Left hindlimb (tissue), 1 donor: ENCODE results near the gene MGAT5B.
A peak's percentile ranks its signal among the peaks of the same experiment; 100 is the strongest.

Source experiments
- DNase-seq: peaks from one replicate; pipeline ENCODE4 v3.0.0-alpha.2; 2018

Gene MGAT5B

DNA sequence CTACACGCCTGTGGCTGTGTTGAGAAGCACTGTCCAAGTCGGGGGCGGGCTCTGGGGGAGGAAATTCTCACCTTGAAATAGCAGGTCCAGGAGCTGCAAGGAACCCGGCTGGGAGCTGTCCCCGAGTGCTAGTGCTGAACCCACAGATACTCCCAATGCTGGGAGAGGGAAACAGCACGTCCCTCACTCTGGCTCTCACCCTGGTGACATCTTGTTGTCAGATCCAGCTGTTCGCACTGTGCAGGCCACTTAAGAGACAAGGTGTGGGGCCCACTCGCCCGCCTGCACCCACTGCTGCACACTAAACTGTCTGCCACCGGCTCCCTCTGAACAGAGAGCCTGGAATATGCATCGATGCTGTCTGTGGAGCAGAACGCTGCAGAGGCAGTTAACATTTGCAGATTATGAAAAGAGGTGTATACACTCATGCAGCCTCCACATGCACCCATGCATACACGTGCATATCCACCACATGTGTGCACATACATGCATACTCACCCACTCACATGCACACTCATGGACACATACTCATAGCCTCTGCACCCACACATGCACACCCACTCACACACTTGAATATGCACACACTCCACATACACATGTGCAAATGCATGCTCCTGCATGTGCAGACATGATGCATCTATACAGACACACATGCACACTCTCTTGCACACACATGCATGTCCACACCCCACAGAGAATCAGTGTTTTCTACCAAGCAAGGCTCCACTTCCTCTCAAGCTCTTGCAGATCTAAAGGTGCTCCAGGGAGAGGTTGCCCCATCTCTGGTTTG lies 42.0 kb downstream of the MGAT5B start:
- DNase-seq: peak; percentile 72

GRCh38 chr17:76911299-76912017 lies 43.3 kb downstream of the MGAT5B start:
- no peak for DNase-seq

- no peak for DNase-seq
These were observed 44.4 kb downstream of the MGAT5B start for GRCh38 chr17:76912421-76913164.

DNA sequence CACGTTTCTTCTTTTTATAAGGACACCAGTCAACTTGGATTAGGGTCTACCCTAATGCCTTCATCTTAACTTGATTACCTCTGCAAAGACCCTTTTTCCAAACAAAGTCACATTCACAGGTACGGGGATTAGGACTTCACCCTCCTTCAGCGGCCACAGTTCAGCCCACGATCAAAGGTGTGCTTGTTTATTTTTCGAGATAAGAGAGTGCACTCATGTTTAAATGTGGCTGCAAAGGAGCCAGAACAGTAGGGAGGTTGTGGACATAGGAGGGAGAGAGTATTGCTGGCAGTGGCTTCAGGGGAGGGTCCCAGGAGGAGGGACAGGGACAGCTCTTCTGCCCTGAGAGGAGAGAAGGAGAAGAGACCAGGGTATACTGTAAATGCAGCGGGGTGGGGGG lies 46.7 kb downstream of the MGAT5B start:
- no peak for DNase-seq

DNA sequence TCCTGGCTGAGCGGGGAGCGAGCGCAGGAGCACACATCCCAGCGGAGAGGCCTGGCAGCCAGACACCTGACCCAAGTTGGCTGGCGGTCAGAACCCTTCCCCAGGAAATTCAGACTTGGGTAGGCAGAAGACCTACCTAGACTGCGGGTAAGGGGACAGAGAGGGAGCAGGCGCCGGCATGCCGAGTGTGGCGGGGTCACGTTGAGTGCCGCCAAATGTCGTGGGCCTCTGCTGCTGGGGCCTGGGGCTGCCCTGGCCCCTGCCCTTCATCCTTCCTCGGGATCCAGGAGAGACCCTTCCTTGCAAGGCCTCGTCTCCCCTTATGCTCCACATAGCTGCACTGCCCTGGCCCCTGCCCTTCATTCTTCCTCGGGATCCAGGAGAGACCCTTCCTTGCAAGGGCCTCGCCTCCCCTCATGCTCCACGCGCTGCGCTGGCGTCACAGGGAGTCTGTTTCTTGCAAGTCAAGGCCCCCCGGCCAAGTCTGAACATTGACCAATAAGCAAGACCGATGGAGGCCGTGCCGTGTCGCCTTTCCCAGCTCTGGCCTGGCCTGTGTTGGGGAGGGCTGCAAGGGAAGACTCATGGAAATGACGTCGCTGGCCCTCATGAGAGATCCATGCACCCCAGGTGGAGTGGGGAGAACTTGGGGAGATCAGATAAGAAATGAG lies 47.8 kb downstream of the MGAT5B start:
- DNase-seq: no peak

GRCh38 chr17:76917829-76918228 lies 49.6 kb downstream of the MGAT5B start:
- DNase-seq: no peak

DNA sequence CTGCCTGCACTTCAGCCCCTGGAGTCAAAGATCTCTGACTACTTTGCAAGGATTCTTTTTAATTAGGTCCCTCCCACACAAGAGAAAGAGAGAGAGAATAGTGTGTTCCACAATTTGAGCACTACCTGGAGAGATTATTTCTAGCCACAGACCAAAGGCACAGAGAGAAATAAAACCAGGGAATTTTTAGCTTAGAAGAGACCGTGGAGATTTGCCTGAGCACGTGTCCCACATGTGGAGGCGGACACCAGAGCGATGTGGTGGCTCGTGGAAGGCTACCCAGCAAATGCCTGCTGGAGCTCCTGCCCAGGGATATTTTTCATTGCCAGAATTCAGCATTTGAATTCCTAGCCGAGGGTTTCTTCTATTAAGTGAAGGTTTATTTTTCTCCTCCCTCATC lies 50.6 kb downstream of the MGAT5B start:
- DNase-seq: no peak

GRCh38 chr17:76920364-76921139 lies 52.3 kb downstream of the MGAT5B start:
- DNase-seq: no peak

- no peak for DNase-seq
These were observed 53.3 kb downstream of the MGAT5B start for GRCh38 chr17:76921340-76922036.

GRCh38 chr17:76922084-76922483 lies 53.9 kb downstream of the MGAT5B start:
- DNase-seq: no peak

DNA sequence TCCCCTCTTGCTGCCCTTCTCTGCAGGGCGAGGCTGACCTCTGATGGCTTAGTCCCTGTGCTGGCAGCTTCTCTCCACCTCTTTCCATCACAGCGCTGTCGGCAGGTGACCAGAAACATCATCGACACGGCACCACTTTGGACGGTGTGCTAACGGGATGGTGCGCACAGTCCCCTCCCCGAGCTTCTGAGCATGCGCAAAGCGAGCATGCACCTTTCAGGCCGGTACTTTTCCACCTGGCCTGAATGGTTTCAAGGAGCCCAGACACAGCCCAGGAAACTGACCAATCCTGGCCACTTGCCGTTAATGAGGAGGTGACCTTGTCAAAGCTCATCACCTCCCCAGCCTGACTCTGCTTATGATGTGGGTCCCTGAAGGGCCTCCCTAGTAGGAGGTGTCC lies 54.8 kb downstream of the MGAT5B start:
- no peak for DNase-seq

DNA sequence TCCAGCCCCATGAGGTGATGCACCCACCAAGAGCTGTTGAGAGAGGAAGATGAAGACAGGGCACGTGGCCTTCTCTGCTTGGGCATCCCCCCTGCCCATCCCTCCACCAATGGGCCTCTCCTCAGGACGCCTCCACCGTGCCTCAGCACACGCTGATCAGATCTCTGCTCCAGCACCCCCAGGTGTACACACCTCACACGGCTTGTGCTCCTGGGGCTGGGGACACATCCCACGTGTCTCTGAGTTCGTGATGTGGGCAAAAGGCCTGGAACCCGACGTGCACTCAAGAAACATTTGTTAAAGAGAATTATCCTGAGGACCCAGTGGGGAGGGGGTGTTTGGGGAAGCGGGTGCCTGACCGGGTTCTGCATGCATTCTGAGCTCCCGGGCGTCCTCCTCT lies 55.3 kb downstream of the MGAT5B start:
- no peak for DNase-seq

- no peak for DNase-seq
These were observed 56.4 kb downstream of the MGAT5B start for GRCh38 chr17:76924345-76925342.

DNA sequence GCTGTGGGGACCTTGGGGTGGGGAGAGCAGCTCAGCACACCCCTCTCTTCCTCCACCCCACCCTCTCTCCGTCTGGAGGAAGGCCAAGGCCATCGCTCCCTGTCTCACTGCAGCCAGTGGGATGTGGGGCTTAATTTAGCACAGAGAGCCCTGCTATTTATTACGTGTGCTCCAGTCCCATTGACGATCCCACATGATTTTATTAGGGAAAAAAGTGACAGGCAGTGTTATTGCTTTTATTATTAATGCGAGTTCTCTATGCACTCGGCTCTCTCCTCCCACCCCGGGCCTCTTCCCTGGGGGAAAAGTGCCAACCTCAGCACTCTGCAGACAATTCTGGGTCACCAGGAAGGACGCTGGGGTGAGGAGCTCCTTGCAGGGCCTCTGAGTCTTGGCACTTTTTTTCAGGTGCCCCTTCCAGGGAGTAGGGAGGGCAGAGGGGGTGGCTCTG lies 57.3 kb downstream of the MGAT5B start:
- DNase-seq: no peak

GRCh38 chr17:76926237-76926866 lies 58.1 kb downstream of the MGAT5B start:
- no peak for DNase-seq

DNA sequence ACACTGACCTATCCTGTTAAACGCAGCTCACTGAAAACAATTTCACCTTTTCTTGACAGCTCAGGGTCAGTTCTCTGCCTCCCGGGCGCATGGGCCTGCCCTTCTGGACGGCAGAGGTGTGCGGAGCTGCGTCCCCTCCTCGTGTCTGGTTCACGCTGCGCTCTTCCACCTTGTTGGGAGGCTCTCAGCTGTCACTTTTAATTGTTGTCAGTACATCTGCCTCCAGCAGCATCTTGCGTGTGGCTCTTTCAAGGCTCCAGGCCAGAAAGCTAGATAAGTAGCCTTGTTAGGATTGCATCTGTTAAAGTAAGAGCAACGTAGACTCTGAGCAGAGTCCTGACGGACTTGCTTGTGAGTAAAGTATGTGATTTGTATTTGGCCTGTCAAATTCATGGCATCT lies 59.4 kb downstream of the MGAT5B start:
- DNase-seq: no peak

DNA sequence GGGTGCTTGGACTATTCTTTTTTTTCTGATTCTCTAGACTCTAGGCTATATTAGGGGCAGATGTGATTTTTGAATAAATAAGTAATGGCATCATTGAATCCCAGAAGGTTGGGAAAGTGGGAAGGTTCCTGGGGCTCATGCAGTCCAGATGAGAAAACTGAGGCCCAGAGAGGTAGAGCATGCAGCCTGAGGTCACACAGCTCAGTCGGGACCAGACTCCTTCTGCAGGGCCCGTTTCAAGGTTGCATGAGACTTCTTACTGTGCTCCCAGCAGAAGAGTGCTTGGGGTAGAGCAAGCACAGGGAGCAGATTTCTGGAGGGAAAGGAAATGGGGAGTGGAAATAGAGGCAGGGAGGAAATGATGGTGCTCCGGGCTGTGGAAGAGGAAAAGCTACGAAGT lies 59.8 kb downstream of the MGAT5B start:
- no peak for DNase-seq

- no peak for DNase-seq
These were observed 60.9 kb downstream of the MGAT5B start for GRCh38 chr17:76929148-76929547.

DNA sequence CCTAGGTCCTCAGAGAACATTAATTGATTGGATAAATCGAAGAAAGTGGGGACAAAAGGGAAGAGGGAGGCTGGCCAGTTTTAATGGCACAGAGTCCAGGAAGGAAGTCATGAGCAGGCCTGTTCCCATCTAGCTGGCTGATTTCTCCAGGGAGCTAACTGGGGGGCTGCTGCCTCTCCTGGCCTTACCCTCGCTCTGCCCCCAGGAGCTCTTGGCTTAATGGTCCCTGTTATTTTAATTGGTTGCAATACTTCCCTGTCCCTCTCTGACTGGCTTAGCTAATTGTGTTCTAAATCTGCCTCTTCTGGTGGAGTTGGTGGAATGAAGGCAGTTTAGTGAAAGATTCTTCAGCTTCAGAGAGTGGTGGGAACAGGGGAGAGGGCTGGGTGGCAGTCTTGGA lies 61.4 kb downstream of the MGAT5B start:
- DNase-seq: no peak

GRCh38 chr17:76930107-76930506 lies 61.9 kb downstream of the MGAT5B start:
- DNase-seq: no peak
